Uterus (tissue), 4 donors: ENCODE measurements around the gene ZNF207. TPM values are rescaled to one million over a fixed set of nuclear protein-coding genes. Genes with fewer than 3 reads are reported as not detected.

ENCODE experiments used
- DNase-seq, 2 donors: peaks; one replicate each; pipeline ENCODE4 v3.0.0-alpha.2; 2019 to 2020
- H3K27ac ChIP-seq, 2 donors: fragments of 200-600 bp; sonication (generic); 1 replicate in 1 of 2; 2 replicates in 1 of 2; pipeline ENCODE4 v1.5.1; 2016 to 2018
- H3K27me3 ChIP-seq, 2 donors: fragments of 200-600 bp; sonication (generic); one replicate each; pipeline ENCODE4 v1.5.1; 2018 to 2019; ENCODE audit warnings: control low read depth in 1 of 2
- H3K36me3 ChIP-seq, 2 donors: fragments of 200-600 bp; sonication (generic); one replicate each; pipeline ENCODE4 v1.5.1; 2019; ENCODE audit warnings: control low read depth in 1 of 2
- H3K4me1 ChIP-seq, 2 donors: fragments of 200-600 bp; sonication (generic); one replicate each; pipeline ENCODE4 v1.5.1; 2018 to 2019; ENCODE audit warnings: control low read depth in 1 of 2
- H3K4me3 ChIP-seq, 2 donors: fragments of 200-600 bp; sonication (generic); 1 replicate in 1 of 2; 2 replicates in 1 of 2; pipeline ENCODE4 v1.5.1; 2018 to 2019; ENCODE audit warnings: mild to moderate bottlenecking in 1 of 2
- H3K9me3 ChIP-seq, 2 donors: fragments of 200-600 bp; sonication (generic); one replicate each; pipeline ENCODE4 v1.5.1; 2019; ENCODE audit warnings: control low read depth in 1 of 2
- CTCF ChIP-seq, 4 experiments: fragments of 200-600 bp in 2 of 4; fragments of 450-650 bp in 2 of 4; sonication (generic) in 2 of 4; IDR thresholded peaks; one replicate each; pipeline ENCODE4 v1.5.1; 2016 to 2019; ENCODE audit warnings: antibody characterized with exemption in 4 of 4, mild to moderate bottlenecking in 2 of 4, moderate library complexity in 1 of 4
- POLR2A ChIP-seq, 2 donors: fragments of 450-650 bp; IDR thresholded peaks; one replicate each; pipeline ENCODE4 v1.6.1; 2016; ENCODE audit warnings: antibody characterized with exemption in 2 of 2, mild to moderate bottlenecking in 1 of 2, moderate library complexity in 1 of 2
- intact Hi-C: fragments of 100-400 bp; cut with DNase I; formaldehyde crosslinking; loops from one replicate; pipeline ENCODE4 v1.15.1; 2023; ENCODE audit warnings: low total_unique reads
- total RNA-seq, 4 donors: library from RNA; depleted of rRNA in 3 of 4; stranded (reverse); fragments of >200 nt in 3 of 4; gene quantifications; one replicate each; pipeline versions ENCODE4 v1.1.0 to v1.2.4, GENCODE V29; 2014 to 2023
- donor health status: DM: yes; HTN: yes; CAD: no.

The ZNF207 gene
- 100 to 1,000 TPM in 3 of 4 donors, 10 to 100 TPM in 1; 82.1 to 252 (median 210) TPM for total RNA-seq

DNA sequence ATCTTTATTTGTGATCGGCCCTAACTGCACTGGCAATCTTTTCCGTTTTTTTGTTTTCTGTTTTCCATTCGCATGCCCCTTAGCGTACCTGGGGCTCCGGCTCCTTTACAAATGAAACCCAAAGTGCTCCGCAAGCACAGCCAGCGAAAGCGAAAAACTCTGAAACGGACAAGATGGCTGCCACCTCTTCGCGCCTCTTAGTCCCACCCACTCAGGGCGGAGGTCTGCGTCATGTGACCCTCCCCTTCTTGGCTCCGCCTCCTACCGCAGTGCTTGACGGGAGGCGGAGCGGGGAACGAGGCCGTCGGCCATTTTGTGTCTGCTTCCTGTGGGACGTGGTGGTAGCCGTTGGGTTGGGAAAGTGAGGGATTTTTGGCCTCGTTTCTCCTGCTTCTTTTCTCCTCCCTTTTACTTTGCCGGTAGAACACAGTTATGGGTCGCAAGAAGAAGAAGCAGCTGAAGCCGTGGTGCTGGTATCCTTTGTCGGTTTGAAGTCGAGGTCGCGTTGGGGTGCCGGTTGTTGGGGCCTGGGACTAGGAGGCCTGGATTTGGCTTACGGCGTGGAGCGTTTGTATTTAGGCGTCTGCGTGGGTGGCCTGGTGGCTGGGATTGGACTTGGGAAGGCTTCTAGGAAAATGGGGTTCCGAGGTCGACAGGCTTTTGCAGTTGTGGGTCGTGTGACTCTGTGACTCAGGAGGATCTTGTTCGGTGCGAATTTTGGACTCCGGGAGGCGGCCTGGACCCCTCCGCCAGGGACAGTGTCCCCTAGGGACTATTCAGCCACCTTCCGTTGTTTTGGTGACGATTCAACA, at the start of gene ZNF207:
Gene ZNF207, plus strand, starts transcription at position 304 of the 812 bp plus-strand sequence. Its CDS starts 129 bp downstream, at position 433.
- peak; percentile 95 for DNase-seq
- peak within 1 kb of the TSS; percentile 92 to 95 for H3K27ac ChIP-seq
- no peak for TF ChIP-seq CTCF (IDR thresholded peaks at IDR 0.05)
- TF ChIP-seq POLR2A (IDR thresholded peaks at IDR 0.05), result peak; percentile 76 to 86
- peaks cover 7 to 8% of the 10 kb centered on the region in 2 donors for H3K4me1 ChIP-seq
- no peaks in the 10 kb centered on the region for H3K9me3 ChIP-seq
- H3K4me3 ChIP-seq, result peak within 1 kb of the TSS; percentile 72 to 82
- H3K36me3 ChIP-seq, result no peaks in the 10 kb centered on the region
- no peaks in the 10 kb centered on the region for H3K27me3 ChIP-seq
- intact Hi-C loops, result no loop called here

DNA sequence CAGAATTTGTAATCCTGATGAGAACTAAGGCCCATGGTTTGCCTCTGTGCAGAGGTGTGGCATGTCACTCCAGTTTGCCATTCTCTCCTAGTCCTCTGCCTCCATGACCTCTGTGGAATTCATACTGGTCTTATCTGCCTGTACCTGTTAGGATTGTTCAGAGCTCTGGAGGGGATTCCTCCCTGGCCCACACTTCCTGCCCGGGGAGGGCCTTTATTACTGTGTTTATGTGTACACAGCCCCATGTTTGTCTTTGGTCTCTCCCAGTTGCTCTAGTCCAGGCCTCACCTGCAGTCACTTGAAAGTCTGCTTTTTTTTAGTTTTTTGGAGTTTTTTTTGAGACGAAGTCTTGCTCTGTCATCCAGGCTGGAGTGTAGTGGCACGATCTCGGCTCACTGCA, 47.9 kb upstream of the ZNF207 start:
- TF ChIP-seq POLR2A (IDR thresholded peaks at IDR 0.05) (no peak), CTCF (IDR thresholded peaks at IDR 0.05) (no peak)
- no peak for DNase-seq

DNA sequence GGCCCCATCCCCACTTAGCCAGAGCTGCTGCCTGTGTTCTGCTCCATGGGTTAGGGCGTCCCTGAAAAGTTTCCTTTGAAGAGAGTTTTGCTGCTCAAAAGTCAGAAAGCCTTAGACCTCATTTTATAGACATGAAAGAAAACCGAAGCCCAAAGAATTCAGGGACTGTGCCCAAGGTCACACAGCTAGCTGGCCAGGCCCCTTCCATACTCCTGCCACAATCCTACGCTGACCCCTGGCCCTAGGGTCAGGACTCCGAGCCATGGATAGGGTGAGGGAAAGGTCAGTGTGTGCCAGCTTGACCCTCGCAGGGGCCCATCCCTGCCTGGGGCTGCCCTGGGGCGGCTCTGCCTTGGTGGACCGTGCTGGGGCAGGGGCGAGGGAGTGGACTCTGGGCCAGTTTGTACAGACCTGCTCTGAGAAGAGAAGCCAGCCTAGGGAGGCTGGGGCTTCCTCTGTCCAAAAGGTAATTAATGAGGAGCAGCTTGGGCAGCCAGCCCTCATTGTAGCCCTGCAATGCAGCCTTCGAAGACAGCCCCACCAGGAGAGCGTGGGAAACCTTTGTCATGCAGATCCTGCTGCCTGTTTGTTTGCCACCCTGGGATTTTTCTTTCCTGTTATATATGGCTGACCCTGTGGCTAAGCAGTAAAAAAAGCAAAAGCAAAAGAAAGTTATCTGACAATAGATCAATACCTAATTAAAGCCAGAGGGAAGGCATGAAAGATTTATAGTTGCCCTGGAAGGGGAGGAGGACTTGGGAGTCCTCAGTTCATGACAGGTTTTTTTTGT, 46.9 kb upstream of the ZNF207 start:
- Histone ChIP-seq H3K27ac (no peak overlapping the region), H3K4me1 (no peaks in the 10 kb centered on the region), H3K27me3 (no peaks in the 10 kb centered on the region), H3K9me3 (no peaks in the 10 kb centered on the region), H3K36me3 (no peaks in the 10 kb centered on the region), H3K4me3 (no peak overlapping the region)
- intact Hi-C loops, result no loop called here
- no peak for DNase-seq
- TF ChIP-seq CTCF (IDR thresholded peaks at IDR 0.05) (no peak), POLR2A (IDR thresholded peaks at IDR 0.05) (no peak)

More for the DNA sequence above, 47.9 kb upstream of the ZNF207 start:
- Histone ChIP-seq H3K4me1 (no peaks in the 10 kb centered on the region), H3K27ac (no peak overlapping the region), H3K27me3 (no peaks in the 10 kb centered on the region), H3K4me3 (no peak overlapping the region), H3K36me3 (no peaks in the 10 kb centered on the region), H3K9me3 (no peaks in the 10 kb centered on the region)
- intact Hi-C loops, result no loop called here

DNA sequence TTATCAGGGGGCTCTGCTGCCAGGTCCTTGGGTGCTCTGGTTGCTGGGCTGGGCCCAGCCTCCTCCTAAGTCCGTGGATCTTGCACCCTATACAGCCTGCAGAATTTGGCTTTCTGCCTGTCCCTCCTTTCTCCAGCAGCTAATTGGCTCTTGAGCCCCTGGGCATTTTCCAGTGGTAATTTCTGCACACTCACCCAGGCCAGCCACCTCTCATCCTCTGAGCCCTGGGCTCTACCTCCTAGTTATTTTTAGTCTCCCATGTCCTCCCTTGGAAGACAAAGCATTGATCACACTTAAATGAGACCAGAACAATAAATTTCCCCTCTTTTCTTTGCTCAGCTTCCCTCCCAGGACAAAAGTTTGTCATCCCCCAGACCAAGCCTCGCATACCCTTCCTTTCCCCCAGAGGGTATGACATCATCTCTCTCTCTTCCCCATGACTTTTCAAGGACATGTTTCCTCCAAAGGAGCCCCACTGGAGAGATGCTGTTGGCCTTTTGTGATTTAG, 46.1 kb upstream of the ZNF207 start:
- H3K27me3 ChIP-seq, result no peaks in the 10 kb centered on the region
- H3K9me3 ChIP-seq, result no peaks in the 10 kb centered on the region
- intact Hi-C loops, result no loop called here
- no peak for DNase-seq
- TF ChIP-seq CTCF (IDR thresholded peaks at IDR 0.05), result no peak
- no peak for TF ChIP-seq POLR2A (IDR thresholded peaks at IDR 0.05)
- no peaks in the 10 kb centered on the region for H3K36me3 ChIP-seq
- no peak overlapping the region for H3K4me3 ChIP-seq
- H3K27ac ChIP-seq, result no peak overlapping the region
- no peaks in the 10 kb centered on the region for H3K4me1 ChIP-seq

DNA sequence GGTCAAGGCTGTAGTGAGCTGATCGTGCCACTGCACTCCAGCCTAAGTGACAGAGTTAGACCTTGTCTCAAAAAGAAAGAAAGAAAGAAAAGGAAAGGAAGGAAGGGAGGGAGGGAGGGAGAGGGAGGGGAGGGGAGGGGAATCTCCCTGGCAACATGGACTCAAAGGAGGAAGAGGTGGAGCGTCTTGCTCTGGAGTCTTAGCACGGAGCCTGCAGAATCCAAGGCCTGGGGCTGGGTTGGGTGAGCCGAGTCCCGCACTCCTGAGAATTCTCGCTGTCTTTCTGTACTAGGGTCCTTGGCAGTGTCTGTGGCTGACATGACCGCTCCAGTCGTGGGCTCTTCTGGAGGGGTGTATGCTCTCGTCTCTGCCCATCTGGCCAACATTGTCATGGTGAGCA, 44.9 kb upstream of the ZNF207 start:
- Histone ChIP-seq H3K4me1 (no peaks in the 10 kb centered on the region), H3K27ac (no peak overlapping the region), H3K9me3 (no peaks in the 10 kb centered on the region), H3K36me3 (no peaks in the 10 kb centered on the region), H3K4me3 (no peak overlapping the region), H3K27me3 (no peaks in the 10 kb centered on the region)
- intact Hi-C loops, result no loop called here
- no peak for DNase-seq
- TF ChIP-seq CTCF (IDR thresholded peaks at IDR 0.05), result no peak
- TF ChIP-seq POLR2A (IDR thresholded peaks at IDR 0.05), result no peak
